Measurements from ENCODE around the gene LDLRAD4.

The LDLRAD4 gene

GRCh38 chr18:13183790-13184189 is 34.8 kb upstream of the LDLRAD4 start:
- no peaks in the 10 kb centered on the region for H3K27me3 ChIP-seq (ENCODE audit: insufficient read depth, low read length)
- no peak overlapping the region for H3K27ac ChIP-seq (ENCODE audit: low read length)
- H3K4me1 ChIP-seq (ENCODE audit: insufficient read depth, low read length) = no peaks in the 10 kb centered on the region
- H3K4me3 ChIP-seq (ENCODE audit: low read length) = no peak overlapping the region
- no peak overlapping the region for H3K9ac ChIP-seq (ENCODE audit: low read depth, low read length)
- no peaks in the 10 kb centered on the region for H3K36me3 ChIP-seq (ENCODE audit: insufficient read depth, low read depth, low read length)
- no peaks in the 10 kb centered on the region; the same call in 1 of the 2 replicates for H3K9me3 ChIP-seq (ENCODE audit: insufficient read depth, low read depth, low read length)

- Histone ChIP-seq H3K9me3 (ENCODE audit: insufficient read depth, low read depth, low read length) (no peaks in the 10 kb centered on the region; the same call in 1 of the 2 replicates), H3K36me3 (ENCODE audit: insufficient read depth, low read depth, low read length) (no peaks in the 10 kb centered on the region), H3K4me3 (ENCODE audit: low read length) (no peak overlapping the region)
Observed at GRCh38 chr18:13184396-13184795, 34.2 kb upstream of the LDLRAD4 start.

GRCh38 chr18:13185675-13186198 is 32.8 kb upstream of the LDLRAD4 start:
- H3K36me3 ChIP-seq (ENCODE audit: insufficient read depth, low read depth, low read length) = no peaks in the 10 kb centered on the region
- no peak overlapping the region for H3K27ac ChIP-seq (ENCODE audit: low read length)
- H3K9ac ChIP-seq (ENCODE audit: low read depth, low read length) = no peak overlapping the region
- H3K9me3 ChIP-seq (ENCODE audit: insufficient read depth, low read depth, low read length) = no peaks in the 10 kb centered on the region; the same call in 1 of the 2 replicates
- no peaks in the 10 kb centered on the region for H3K4me1 ChIP-seq (ENCODE audit: insufficient read depth, low read length)
- no peaks in the 10 kb centered on the region for H3K27me3 ChIP-seq (ENCODE audit: insufficient read depth, low read length)
- H3K4me3 ChIP-seq (ENCODE audit: low read length) = no peak overlapping the region

More at GRCh38 chr18:13184396-13184795, 34.2 kb upstream of the LDLRAD4 start:
- Histone ChIP-seq H3K4me1 (ENCODE audit: insufficient read depth, low read length) (no peaks in the 10 kb centered on the region), H3K27ac (ENCODE audit: low read length) (no peak overlapping the region), H3K27me3 (ENCODE audit: insufficient read depth, low read length) (no peaks in the 10 kb centered on the region), H3K9ac (ENCODE audit: low read depth, low read length) (no peak overlapping the region)

- Histone ChIP-seq H3K27ac (ENCODE audit: low read length) (no peak overlapping the region), H3K27me3 (ENCODE audit: insufficient read depth, low read length) (no peaks in the 10 kb centered on the region), H3K36me3 (ENCODE audit: insufficient read depth, low read depth, low read length) (no peaks in the 10 kb centered on the region), H3K4me3 (ENCODE audit: low read length) (no peak overlapping the region), H3K9me3 (ENCODE audit: insufficient read depth, low read depth, low read length) (no peaks in the 10 kb centered on the region), H3K9ac (ENCODE audit: low read depth, low read length) (no peak overlapping the region), H3K4me1 (ENCODE audit: insufficient read depth, low read length) (peaks cover 5% of the 10 kb centered on the region)
Observed at GRCh38 chr18:13186687-13187086, 31.9 kb upstream of the LDLRAD4 start.

- H3K9ac ChIP-seq (ENCODE audit: low read depth, low read length) = no peak overlapping the region
- no peaks in the 10 kb centered on the region for H3K36me3 ChIP-seq (ENCODE audit: insufficient read depth, low read depth, low read length)
- no peak overlapping the region for H3K27ac ChIP-seq (ENCODE audit: low read length)
- no peaks in the 10 kb centered on the region for H3K27me3 ChIP-seq (ENCODE audit: insufficient read depth, low read length)
- peaks cover 5% of the 10 kb centered on the region for H3K4me1 ChIP-seq (ENCODE audit: insufficient read depth, low read length)
- H3K4me3 ChIP-seq (ENCODE audit: low read length) = no peak overlapping the region
- H3K9me3 ChIP-seq (ENCODE audit: insufficient read depth, low read depth, low read length) = no peaks in the 10 kb centered on the region
Observed at GRCh38 chr18:13187498-13187897, 31.1 kb upstream of the LDLRAD4 start.

GRCh38 chr18:13191031-13191430 is 27.5 kb upstream of the LDLRAD4 start:
- Histone ChIP-seq H3K27ac (ENCODE audit: low read length) (no peak overlapping the region), H3K4me3 (ENCODE audit: low read length) (no peak overlapping the region)

GRCh38 chr18:13191779-13192178 is 26.8 kb upstream of the LDLRAD4 start:
- Histone ChIP-seq H3K9ac (ENCODE audit: low read depth, low read length) (no peak overlapping the region), H3K4me3 (ENCODE audit: low read length) (no peak overlapping the region), H3K27me3 (ENCODE audit: insufficient read depth, low read length) (no peaks in the 10 kb centered on the region), H3K27ac (ENCODE audit: low read length) (no peak overlapping the region), H3K4me1 (ENCODE audit: insufficient read depth, low read length) (peaks cover 5% of the 10 kb centered on the region), H3K9me3 (ENCODE audit: insufficient read depth, low read depth, low read length) (no peaks in the 10 kb centered on the region), H3K36me3 (ENCODE audit: insufficient read depth, low read depth, low read length) (no peaks in the 10 kb centered on the region)

More at GRCh38 chr18:13191031-13191430, 27.5 kb upstream of the LDLRAD4 start:
- H3K4me1 ChIP-seq (ENCODE audit: insufficient read depth, low read length) = peaks cover 5% of the 10 kb centered on the region
- H3K9ac ChIP-seq (ENCODE audit: low read depth, low read length) = no peak overlapping the region
- H3K9me3 ChIP-seq (ENCODE audit: insufficient read depth, low read depth, low read length) = no peaks in the 10 kb centered on the region
- H3K36me3 ChIP-seq (ENCODE audit: insufficient read depth, low read depth, low read length) = no peaks in the 10 kb centered on the region
- H3K27me3 ChIP-seq (ENCODE audit: insufficient read depth, low read length) = no peaks in the 10 kb centered on the region

- Histone ChIP-seq H3K9me3 (ENCODE audit: insufficient read depth, low read depth, low read length) (peaks cover under 1% of the 10 kb centered on the region; the same call in 1 of the 2 replicates), H3K9ac (ENCODE audit: low read depth, low read length) (no peak overlapping the region), H3K27ac (ENCODE audit: low read length) (no peak overlapping the region), H3K4me1 (ENCODE audit: insufficient read depth, low read length) (peaks cover 5% of the 10 kb centered on the region), H3K4me3 (ENCODE audit: low read length) (no peak overlapping the region), H3K36me3 (ENCODE audit: insufficient read depth, low read depth, low read length) (no peaks in the 10 kb centered on the region), H3K27me3 (ENCODE audit: insufficient read depth, low read length) (no peaks in the 10 kb centered on the region)
Observed at GRCh38 chr18:13192970-13193369, 25.6 kb upstream of the LDLRAD4 start.

GRCh38 chr18:13194239-13194638 is 24.3 kb upstream of the LDLRAD4 start:
- Histone ChIP-seq H3K9ac (ENCODE audit: low read depth, low read length) (no peak overlapping the region), H3K27me3 (ENCODE audit: insufficient read depth, low read length) (no peaks in the 10 kb centered on the region), H3K4me1 (ENCODE audit: insufficient read depth, low read length) (peaks cover 5% of the 10 kb centered on the region), H3K4me3 (ENCODE audit: low read length) (no peak overlapping the region), H3K27ac (ENCODE audit: low read length) (no peak overlapping the region), H3K9me3 (ENCODE audit: insufficient read depth, low read depth, low read length) (peaks cover 10% of the 10 kb centered on the region), H3K36me3 (ENCODE audit: insufficient read depth, low read depth, low read length) (no peaks in the 10 kb centered on the region)

GRCh38 chr18:13198701-13199100 is 19.9 kb upstream of the LDLRAD4 start:
- Histone ChIP-seq H3K9me3 (ENCODE audit: insufficient read depth, low read depth, low read length) (peaks cover 21% of the 10 kb centered on the region), H3K27me3 (ENCODE audit: insufficient read depth, low read length) (no peaks in the 10 kb centered on the region), H3K4me3 (ENCODE audit: low read length) (no peak overlapping the region), H3K9ac (ENCODE audit: low read depth, low read length) (no peak overlapping the region), H3K4me1 (ENCODE audit: insufficient read depth, low read length) (no peaks in the 10 kb centered on the region), H3K36me3 (ENCODE audit: insufficient read depth, low read depth, low read length) (no peaks in the 10 kb centered on the region), H3K27ac (ENCODE audit: low read length) (no peak overlapping the region)

GRCh38 chr18:13199169-13199568 is 19.4 kb upstream of the LDLRAD4 start:
- Histone ChIP-seq H3K36me3 (ENCODE audit: insufficient read depth, low read depth, low read length) (no peaks in the 10 kb centered on the region), H3K4me3 (ENCODE audit: low read length) (no peak overlapping the region), H3K9ac (ENCODE audit: low read depth, low read length) (no peak overlapping the region), H3K9me3 (ENCODE audit: insufficient read depth, low read depth, low read length) (peaks cover 21% of the 10 kb centered on the region), H3K27me3 (ENCODE audit: insufficient read depth, low read length) (no peaks in the 10 kb centered on the region), H3K27ac (ENCODE audit: low read length) (no peak overlapping the region), H3K4me1 (ENCODE audit: insufficient read depth, low read length) (no peaks in the 10 kb centered on the region)

- Histone ChIP-seq H3K4me3 (ENCODE audit: low read length) (no peak overlapping the region), H3K36me3 (ENCODE audit: insufficient read depth, low read depth, low read length) (no peaks in the 10 kb centered on the region), H3K4me1 (ENCODE audit: insufficient read depth, low read length) (no peaks in the 10 kb centered on the region), H3K27me3 (ENCODE audit: insufficient read depth, low read length) (no peaks in the 10 kb centered on the region), H3K9me3 (ENCODE audit: insufficient read depth, low read depth, low read length) (peaks cover 21% of the 10 kb centered on the region), H3K9ac (ENCODE audit: low read depth, low read length) (no peak overlapping the region), H3K27ac (ENCODE audit: low read length) (no peak overlapping the region)
Observed at GRCh38 chr18:13201292-13201691, 17.3 kb upstream of the LDLRAD4 start.

All from iPS-20b (cell line).